ENCODE data around the gene PTGIS. TPM values are rescaled to one million over a fixed set of nuclear protein-coding genes. Genes with fewer than 3 reads are reported as not detected.

The PTGIS gene
- total RNA-seq, 4 donors from 2014 or later: 1.6 to 34.1 (median 8.6) TPM

- Histone ChIP-seq H3K36me3 (peaks cover 0 to 12% (median 0%) of the 10 kb centered on the region in 3 donors), H3K27ac (no peak overlapping the region), H3K27me3 (peaks cover 0 to 14% (median 0%) of the 10 kb centered on the region in 4 donors), H3K4me1 (peaks cover 0 to 6% (median 0%) of the 10 kb centered on the region in 3 donors), H3K9me3 (no peaks in the 10 kb centered on the region), H3K4me3 (no peak overlapping the region)
- WGBS, 2 donors: 80 to 84% methylated on average over 3 of the region's 3 CpGs
- intact Hi-C loops (cut with DNase I): no loop called here
- TF ChIP-seq, protein P1, sequence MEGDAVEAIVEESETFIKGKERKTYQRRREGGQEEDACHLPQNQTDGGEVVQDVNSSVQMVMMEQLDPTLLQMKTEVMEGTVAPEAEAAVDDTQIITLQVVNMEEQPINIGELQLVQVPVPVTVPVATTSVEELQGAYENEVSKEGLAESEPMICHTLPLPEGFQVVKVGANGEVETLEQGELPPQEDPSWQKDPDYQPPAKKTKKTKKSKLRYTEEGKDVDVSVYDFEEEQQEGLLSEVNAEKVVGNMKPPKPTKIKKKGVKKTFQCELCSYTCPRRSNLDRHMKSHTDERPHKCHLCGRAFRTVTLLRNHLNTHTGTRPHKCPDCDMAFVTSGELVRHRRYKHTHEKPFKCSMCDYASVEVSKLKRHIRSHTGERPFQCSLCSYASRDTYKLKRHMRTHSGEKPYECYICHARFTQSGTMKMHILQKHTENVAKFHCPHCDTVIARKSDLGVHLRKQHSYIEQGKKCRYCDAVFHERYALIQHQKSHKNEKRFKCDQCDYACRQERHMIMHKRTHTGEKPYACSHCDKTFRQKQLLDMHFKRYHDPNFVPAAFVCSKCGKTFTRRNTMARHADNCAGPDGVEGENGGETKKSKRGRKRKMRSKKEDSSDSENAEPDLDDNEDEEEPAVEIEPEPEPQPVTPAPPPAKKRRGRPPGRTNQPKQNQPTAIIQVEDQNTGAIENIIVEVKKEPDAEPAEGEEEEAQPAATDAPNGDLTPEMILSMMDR (IDR thresholded peaks at IDR 0.05): no peak
- no peak for TF ChIP-seq POLR2A (IDR thresholded peaks at IDR 0.05)
- DNase-seq: no peak
Observed at GRCh38 chr20:49538950-49539349, 29.0 kb downstream of the PTGIS start.

DNA sequence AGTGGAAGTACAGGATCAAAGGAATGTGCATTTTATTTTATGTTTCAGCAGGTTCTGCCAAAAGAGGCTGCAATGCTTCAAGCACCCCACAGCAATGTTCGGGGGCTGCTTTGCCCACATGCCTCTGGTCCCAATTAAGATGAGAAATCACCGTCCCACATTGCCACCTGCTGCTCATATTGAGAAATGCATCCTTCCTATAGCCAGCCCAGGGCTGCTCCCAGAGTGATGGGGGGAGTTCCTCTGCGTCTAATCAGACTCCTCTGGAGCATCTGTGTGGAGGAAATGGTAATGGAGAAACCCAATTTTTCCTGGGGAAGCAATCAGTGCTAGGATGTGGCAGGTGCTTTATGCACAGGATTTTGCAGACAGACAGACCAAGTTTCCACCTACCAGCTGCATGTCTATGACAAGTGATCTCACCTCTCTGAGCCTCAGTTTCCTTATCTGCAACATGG lies 33.7 kb downstream of the PTGIS start:
- intact Hi-C loops (cut with DNase I): loop anchor here (5.0 kb wide), 1 partner anchor 202 kb away; no protein-coding TSS in a partner anchor
- WGBS, 2 donors: 0% methylated on average over 3 of the region's 3 CpGs
- TF ChIP-seq POLR2A (IDR thresholded peaks at IDR 0.05): no peak
- TF ChIP-seq, protein P1 (IDR thresholded peaks at IDR 0.05): peak; percentile 50 to 83 (median 74)
- DNase-seq: no peak
- Histone ChIP-seq H3K27me3 (peaks cover 0 to 14% (median 0%) of the 10 kb centered on the region in 4 donors), H3K4me1 (no peaks in the 10 kb centered on the region), H3K27ac (no peak overlapping the region), H3K9me3 (no peaks in the 10 kb centered on the region), H3K36me3 (peaks cover 0 to 5% (median 0%) of the 10 kb centered on the region in 3 donors), H3K4me3 (no peak overlapping the region)

GRCh38 chr20:49532285-49532946 lies 35.5 kb downstream of the PTGIS start:
- Histone ChIP-seq H3K36me3 (no peaks in the 10 kb centered on the region), H3K4me1 (no peaks in the 10 kb centered on the region), H3K9me3 (no peaks in the 10 kb centered on the region), H3K27me3 (peaks cover 0 to 10% (median 0%) of the 10 kb centered on the region in 4 donors), H3K27ac (no peak overlapping the region), H3K4me3 (no peak overlapping the region)
- 72 to 80% methylated on average over 6 of the region's 6 CpGs for WGBS, 2 donors
- intact Hi-C loops (cut with DNase I): loop anchor here (5.0 kb wide), 1 partner anchor 200 kb away; no protein-coding TSS in a partner anchor
- DNase-seq: no peak
- no peak for TF ChIP-seq POLR2A (IDR thresholded peaks at IDR 0.05)
- TF ChIP-seq, protein P1 (IDR thresholded peaks at IDR 0.05): no peak

DNA sequence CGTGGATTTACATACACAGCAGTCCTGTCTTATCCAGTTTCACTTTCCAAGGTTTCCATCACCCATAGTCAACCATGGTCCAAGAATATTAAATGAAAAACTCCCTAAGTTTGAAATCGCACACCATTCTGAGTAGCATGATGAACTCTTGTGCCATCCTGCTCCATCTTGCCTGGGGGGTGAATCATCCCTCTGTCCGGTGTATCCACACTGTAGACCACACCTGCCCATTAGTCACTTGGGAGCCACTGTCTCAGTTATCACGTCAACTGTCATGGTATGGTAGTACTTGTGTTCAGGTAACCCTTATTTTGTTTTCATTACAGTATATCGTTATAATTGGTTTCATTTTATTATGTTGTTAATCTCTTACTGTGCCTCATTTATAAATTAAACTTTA lies 38.5 kb downstream of the PTGIS start:
- intact Hi-C loops (cut with DNase I): no loop called here
- Histone ChIP-seq H3K27me3 (no peaks in the 10 kb centered on the region), H3K36me3 (no peaks in the 10 kb centered on the region), H3K27ac (no peak overlapping the region), H3K4me3 (no peak overlapping the region), H3K4me1 (no peaks in the 10 kb centered on the region), H3K9me3 (no peaks in the 10 kb centered on the region)
- DNase-seq: no peak
- 35 to 54% methylated on average over 5 of the region's 5 CpGs for WGBS, 2 donors
- TF ChIP-seq, protein P1 (IDR thresholded peaks at IDR 0.05): no peak
- TF ChIP-seq POLR2A (IDR thresholded peaks at IDR 0.05): no peak

DNA sequence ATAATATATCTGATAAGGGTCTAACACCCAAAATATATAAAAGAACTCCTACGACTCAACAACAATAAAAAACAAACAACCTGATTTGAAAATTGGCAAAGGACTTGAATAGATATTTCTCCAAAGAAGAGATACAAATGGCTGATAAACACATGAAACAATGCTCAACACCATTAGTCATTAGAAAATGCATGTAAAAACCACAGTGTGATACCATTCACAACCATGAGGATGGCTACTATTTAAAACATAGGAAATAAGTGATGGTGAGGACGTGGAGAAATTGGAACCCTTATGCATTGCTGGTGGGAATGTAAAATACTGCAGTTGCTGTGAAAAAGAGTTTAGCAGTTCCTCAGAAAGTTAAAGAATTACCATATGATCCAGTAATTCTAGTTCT lies 41.4 kb downstream of the PTGIS start:
- Histone ChIP-seq H3K9me3 (no peaks in the 10 kb centered on the region), H3K27ac (no peak overlapping the region), H3K36me3 (no peaks in the 10 kb centered on the region), H3K4me3 (no peak overlapping the region), H3K27me3 (no peaks in the 10 kb centered on the region), H3K4me1 (no peaks in the 10 kb centered on the region)
- intact Hi-C loops (cut with DNase I): no loop called here
- TF ChIP-seq, protein P1 (IDR thresholded peaks at IDR 0.05): no peak
- no peak for TF ChIP-seq POLR2A (IDR thresholded peaks at IDR 0.05)
- no peak for DNase-seq
- WGBS, 2 donors: 48 to 63% methylated on average over 2 of the region's 2 CpGs

All from esophagus squamous epithelium (tissue), 5 donors.